Nephron (organoid): Measurements from ENCODE around the gene BHLHE23.

Experiments used
- H3K27ac Mint-ChIP-seq, 3 experiments: 2 replicates each; pipeline ENCODE4 v1.8.0; 2020; ENCODE audit warnings: mixed read lengths in 3 of 3, mild to moderate bottlenecking in 2 of 3, moderate library complexity in 1 of 3
- H3K27me3 Mint-ChIP-seq: 2 replicates; pipeline ENCODE4 v1.8.0; 2021; ENCODE audit warnings: low read depth, mild to moderate bottlenecking, moderate library complexity, mixed read lengths
- H3K36me3 Mint-ChIP-seq: 2 replicates; pipeline ENCODE4 v1.8.0; 2020; ENCODE audit warnings: low read depth, mixed read lengths
- H3K4me1 Mint-ChIP-seq: 2 replicates; pipeline ENCODE4 v1.8.0; 2020; ENCODE audit warnings: mixed read lengths
- H3K4me3 Mint-ChIP-seq, 3 experiments: 2 replicates each; pipeline ENCODE4 v1.8.0; 2020; ENCODE audit warnings: mild to moderate bottlenecking in 3 of 3, mixed read lengths in 3 of 3, moderate library complexity in 2 of 3
- H3K9me3 Mint-ChIP-seq: 2 replicates; pipeline ENCODE4 v1.8.0; 2020; ENCODE audit warnings: mixed read lengths
- CTCF ChIP-seq, 3 experiments: fragments of 200-600 bp; sonication (generic); IDR thresholded peaks; one replicate each; pipeline ENCODE4 v1.5.0; 2021; ENCODE audit warnings: antibody characterized with exemption in 3 of 3; ENCODE audit not compliant: unreplicated experiment in 3 of 3

Gene BHLHE23

GRCh38 chr20:63049191-63049518 is 42.4 kb upstream of the BHLHE23 start:
- Mint-ChIP-seq H3K27ac (no peak overlapping the region), H3K4me1 (no peaks in the 10 kb centered on the region), H3K27me3 (peaks cover 42% of the 10 kb centered on the region), H3K9me3 (peaks cover 3% of the 10 kb centered on the region), H3K4me3 (no peak overlapping the region), H3K36me3 (no peaks in the 10 kb centered on the region)
- TF ChIP-seq CTCF (IDR thresholded peaks at IDR 0.05; ENCODE audit: unreplicated experiment in 3 of 3), result no peak

- Mint-ChIP-seq H3K9me3 (peaks cover 3% of the 10 kb centered on the region), H3K4me1 (no peaks in the 10 kb centered on the region), H3K27ac (no peak overlapping the region), H3K4me3 (no peak overlapping the region), H3K36me3 (no peaks in the 10 kb centered on the region), H3K27me3 (peaks cover 39% of the 10 kb centered on the region)
- TF ChIP-seq CTCF (IDR thresholded peaks at IDR 0.05; ENCODE audit: unreplicated experiment in 3 of 3), result no peak
Measured at GRCh38 chr20:63048516-63049190, 41.9 kb upstream of the BHLHE23 start.

- H3K27ac Mint-ChIP-seq, result no peak overlapping the region
- H3K4me3 Mint-ChIP-seq, result no peak overlapping the region
- H3K27me3 Mint-ChIP-seq, result peaks cover 38% of the 10 kb centered on the region
- H3K9me3 Mint-ChIP-seq, result peaks cover 3% of the 10 kb centered on the region
- TF ChIP-seq CTCF (IDR thresholded peaks at IDR 0.05; ENCODE audit: unreplicated experiment in 3 of 3), result no peak
- no peaks in the 10 kb centered on the region for H3K36me3 Mint-ChIP-seq
- H3K4me1 Mint-ChIP-seq, result no peaks in the 10 kb centered on the region
Measured at GRCh38 chr20:63047946-63048345, 41.2 kb upstream of the BHLHE23 start.

- H3K27me3 Mint-ChIP-seq, result peaks cover 39% of the 10 kb centered on the region
- no peak for TF ChIP-seq CTCF (IDR thresholded peaks at IDR 0.05; ENCODE audit: unreplicated experiment in 3 of 3)
- H3K4me3 Mint-ChIP-seq, result no peak overlapping the region
- H3K4me1 Mint-ChIP-seq, result no peaks in the 10 kb centered on the region
- H3K36me3 Mint-ChIP-seq, result no peaks in the 10 kb centered on the region
- peaks cover 3% of the 10 kb centered on the region for H3K9me3 Mint-ChIP-seq
- H3K27ac Mint-ChIP-seq, result no peak overlapping the region
Measured at GRCh38 chr20:63047267-63047666, 40.5 kb upstream of the BHLHE23 start.

GRCh38 chr20:63046841-63047240 is 40.1 kb upstream of the BHLHE23 start:
- Mint-ChIP-seq H3K4me3 (no peak overlapping the region), H3K36me3 (no peaks in the 10 kb centered on the region), H3K27me3 (peaks cover 40% of the 10 kb centered on the region), H3K27ac (no peak overlapping the region), H3K4me1 (no peaks in the 10 kb centered on the region), H3K9me3 (peaks cover 3% of the 10 kb centered on the region)
- no peak for TF ChIP-seq CTCF (IDR thresholded peaks at IDR 0.05; ENCODE audit: unreplicated experiment in 3 of 3)

- no peak overlapping the region for H3K4me3 Mint-ChIP-seq
- H3K9me3 Mint-ChIP-seq, result peaks cover 3% of the 10 kb centered on the region
- no peak for TF ChIP-seq CTCF (IDR thresholded peaks at IDR 0.05; ENCODE audit: unreplicated experiment in 3 of 3)
- no peaks in the 10 kb centered on the region for H3K4me1 Mint-ChIP-seq
- H3K27me3 Mint-ChIP-seq, result peaks cover 35% of the 10 kb centered on the region
- no peak overlapping the region for H3K27ac Mint-ChIP-seq
- H3K36me3 Mint-ChIP-seq, result no peaks in the 10 kb centered on the region
Measured at GRCh38 chr20:63045991-63046390, 39.2 kb upstream of the BHLHE23 start.
